Measurements from ENCODE around the gene KIRREL3. TPM values are rescaled to one million over a fixed set of nuclear protein-coding genes. Genes with fewer than 3 reads are reported as not detected.

Gene KIRREL3
- total RNA-seq, 4 donors from 2014 or later = 0.82 to 15.7 (median 1.4) TPM; not detected in 1

DNA sequence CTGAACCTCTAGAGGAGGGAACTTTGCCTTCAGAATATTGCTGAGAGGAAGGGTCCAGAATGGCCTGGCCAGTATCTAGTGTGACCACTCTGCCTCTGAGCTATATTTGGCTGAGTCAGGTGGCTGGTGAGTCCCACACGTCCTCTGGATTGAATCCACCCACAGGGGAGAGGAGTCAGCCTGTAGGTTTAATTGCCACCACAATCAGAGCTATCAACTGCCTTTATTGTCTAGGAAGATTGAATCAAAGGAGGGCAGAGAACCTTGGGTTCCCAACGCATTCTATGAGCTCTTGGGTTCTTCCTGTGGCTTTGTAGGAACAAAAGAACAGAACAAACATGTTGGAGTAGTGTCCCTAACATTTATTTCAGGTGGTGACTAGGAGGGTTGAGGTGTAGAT, 577.4 kb downstream of the KIRREL3 start:
- Histone ChIP-seq H3K27ac (peak overlapping the region; percentile 51 to 77 (median 64)), H3K36me3 (no peaks in the 10 kb centered on the region), H3K4me3 (no peak overlapping the region), H3K9me3 (no peaks in the 10 kb centered on the region), H3K27me3 (no peaks in the 10 kb centered on the region), H3K4me1 (peaks cover 21 to 54% (median 24%) of the 10 kb centered on the region in 4 donors)
- TF ChIP-seq POLR2AphosphoS5 (IDR thresholded peaks at IDR 0.05) (peak in 2 of 3 donors; percentile 48 to 74), EP300 (IDR thresholded peaks at IDR 0.05; ENCODE audit: low read depth) (no peak)
- in situ Hi-C loops (cut with MboI; ENCODE audit: low pct_ligation_motif_present in 1 of 4, low pct_unique_long_range_greater_than_20kb in 1 of 4, low sequenced_read_pairs in 3 of 4) (loop anchor here in 1 of 4 donors (25.0 kb wide), 1 partner anchor 111 kb away; the partner anchor contains the start of gene DCPS), intact Hi-C loops (cut with DNase I; ENCODE audit: low total_unique reads) (no loop called here)
- 14% methylated on average over 2 of the region's 2 CpGs; no CpG with 5 or more reads in 1 of the 2 donors for WGBS, 2 donors (ENCODE audit: low coverage in 1 of 2)
- peak; percentile 58 for DNase-seq

DNA sequence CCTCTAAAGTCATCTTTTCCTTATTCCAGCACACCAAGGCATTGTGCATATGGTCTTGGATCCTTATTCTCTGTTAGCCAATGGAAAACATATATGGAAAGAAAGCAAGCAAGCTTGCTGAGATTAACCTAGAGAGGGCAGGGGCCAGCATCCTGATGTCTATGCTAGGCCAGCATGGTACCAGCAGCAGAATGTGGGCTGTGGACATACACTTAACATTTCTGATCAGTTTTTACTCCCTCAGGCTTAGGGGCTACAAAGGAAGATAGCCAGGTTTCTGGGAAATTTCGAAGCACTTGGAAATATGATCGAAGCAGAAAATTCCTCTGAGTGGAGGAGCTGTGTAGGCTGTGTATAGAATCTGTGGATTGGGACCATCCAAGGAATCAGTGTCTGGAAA, 578.1 kb downstream of the KIRREL3 start:
- H3K27ac ChIP-seq = peak overlapping the region in 3 of 4 donors; percentile 63 to 77 (median 65)
- in situ Hi-C loops (cut with MboI; ENCODE audit: low pct_ligation_motif_present in 1 of 4, low pct_unique_long_range_greater_than_20kb in 1 of 4, low sequenced_read_pairs in 3 of 4) (loop anchor here in 1 of 4 donors (25.0 kb wide), 1 partner anchor 110 kb away; the partner anchor contains the start of gene DCPS), intact Hi-C loops (cut with DNase I; ENCODE audit: low total_unique reads) (no loop called here)
- TF ChIP-seq, protein P1, sequence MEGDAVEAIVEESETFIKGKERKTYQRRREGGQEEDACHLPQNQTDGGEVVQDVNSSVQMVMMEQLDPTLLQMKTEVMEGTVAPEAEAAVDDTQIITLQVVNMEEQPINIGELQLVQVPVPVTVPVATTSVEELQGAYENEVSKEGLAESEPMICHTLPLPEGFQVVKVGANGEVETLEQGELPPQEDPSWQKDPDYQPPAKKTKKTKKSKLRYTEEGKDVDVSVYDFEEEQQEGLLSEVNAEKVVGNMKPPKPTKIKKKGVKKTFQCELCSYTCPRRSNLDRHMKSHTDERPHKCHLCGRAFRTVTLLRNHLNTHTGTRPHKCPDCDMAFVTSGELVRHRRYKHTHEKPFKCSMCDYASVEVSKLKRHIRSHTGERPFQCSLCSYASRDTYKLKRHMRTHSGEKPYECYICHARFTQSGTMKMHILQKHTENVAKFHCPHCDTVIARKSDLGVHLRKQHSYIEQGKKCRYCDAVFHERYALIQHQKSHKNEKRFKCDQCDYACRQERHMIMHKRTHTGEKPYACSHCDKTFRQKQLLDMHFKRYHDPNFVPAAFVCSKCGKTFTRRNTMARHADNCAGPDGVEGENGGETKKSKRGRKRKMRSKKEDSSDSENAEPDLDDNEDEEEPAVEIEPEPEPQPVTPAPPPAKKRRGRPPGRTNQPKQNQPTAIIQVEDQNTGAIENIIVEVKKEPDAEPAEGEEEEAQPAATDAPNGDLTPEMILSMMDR (IDR thresholded peaks at IDR 0.05) = no peak
- TF ChIP-seq EP300 (IDR thresholded peaks at IDR 0.05; ENCODE audit: low read depth) (no peak), POLR2A (IDR thresholded peaks at IDR 0.05) (no peak), POLR2AphosphoS5 (IDR thresholded peaks at IDR 0.05) (no peak)
- H3K36me3 ChIP-seq = no peaks in the 10 kb centered on the region
- WGBS, 2 donors (ENCODE audit: low coverage in 1 of 2) = 67 to 79% methylated on average over 2 of the region's 2 CpGs
- peaks cover 20 to 52% (median 23%) of the 10 kb centered on the region in 4 donors for H3K4me1 ChIP-seq
- no peak for DNase-seq
- H3K27me3 ChIP-seq = no peaks in the 10 kb centered on the region
- no peak overlapping the region for H3K4me3 ChIP-seq
- no peaks in the 10 kb centered on the region for H3K9me3 ChIP-seq

- intact Hi-C loops (cut with DNase I; ENCODE audit: low total_unique reads) (no loop called here), in situ Hi-C loops (cut with MboI; ENCODE audit: low pct_ligation_motif_present in 1 of 4, low pct_unique_long_range_greater_than_20kb in 1 of 4, low sequenced_read_pairs in 3 of 4) (loop anchor here in 1 of 4 donors (25.0 kb wide), 1 partner anchor 109 kb away; the partner anchor contains the start of gene DCPS)
- no peak for TF ChIP-seq POLR2AphosphoS5 (IDR thresholded peaks at IDR 0.05)
- TF ChIP-seq, protein P1 (IDR thresholded peaks at IDR 0.05) = no peak
- no peak for TF ChIP-seq POLR2A (IDR thresholded peaks at IDR 0.05)
- no peak for TF ChIP-seq EP300 (IDR thresholded peaks at IDR 0.05; ENCODE audit: low read depth)
- WGBS, 2 donors (ENCODE audit: low coverage in 1 of 2) = 78 to 96% methylated on average over 4 to 13 of the region's 13 CpGs
- H3K27me3 ChIP-seq = no peaks in the 10 kb centered on the region
- no peak overlapping the region for H3K4me3 ChIP-seq
- peak overlapping the region; percentile 8 to 78 (median 64) for H3K27ac ChIP-seq
- no peak for DNase-seq
- H3K9me3 ChIP-seq = no peaks in the 10 kb centered on the region
- H3K4me1 ChIP-seq = peaks cover 28 to 56% (median 32%) of the 10 kb centered on the region in 4 donors
- no peaks in the 10 kb centered on the region for H3K36me3 ChIP-seq
Measured at GRCh38 chr11:126421271-126421671, 579.3 kb downstream of the KIRREL3 start.

GRCh38 chr11:126420698-126421256, 579.8 kb downstream of the KIRREL3 start:
- Histone ChIP-seq H3K4me3 (no peak overlapping the region), H3K27me3 (no peaks in the 10 kb centered on the region), H3K9me3 (no peaks in the 10 kb centered on the region), H3K4me1 (peaks cover 28 to 59% (median 37%) of the 10 kb centered on the region in 4 donors), H3K36me3 (no peaks in the 10 kb centered on the region), H3K27ac (peak overlapping the region; percentile 8 to 78 (median 64))
- no peak for DNase-seq
- intact Hi-C loops (cut with DNase I; ENCODE audit: low total_unique reads) (no loop called here), in situ Hi-C loops (cut with MboI; ENCODE audit: low pct_ligation_motif_present in 1 of 4, low pct_unique_long_range_greater_than_20kb in 1 of 4, low sequenced_read_pairs in 3 of 4) (loop anchor here in 1 of 4 donors (25.0 kb wide), 1 partner anchor 108 kb away; the partner anchor contains the start of gene DCPS)
- TF ChIP-seq POLR2A (IDR thresholded peaks at IDR 0.05) (no peak), POLR2AphosphoS5 (IDR thresholded peaks at IDR 0.05) (no peak), EP300 (IDR thresholded peaks at IDR 0.05; ENCODE audit: low read depth) (no peak)
- TF ChIP-seq, protein P1 (IDR thresholded peaks at IDR 0.05) = no peak
- 49 to 58% methylated on average over 5 to 6 of the region's 6 CpGs for WGBS, 2 donors (ENCODE audit: low coverage in 1 of 2)
